Psoas muscle (tissue), 8 donors: Measurements from ENCODE around the gene ESRRA. TPM values are rescaled to one million over a fixed set of nuclear protein-coding genes. Genes with fewer than 3 reads are reported as not detected.

Source experiments
- ATAC-seq, 4 donors: fragments of 200-7000 bp; cut with Tn5 transposase; one replicate each; pipeline ENCODE4 v1.9.1; 2020; ENCODE audit warnings: moderate library complexity in 3 of 4, mild to moderate bottlenecking in 2 of 4
- DNase-seq, 2 donors: peaks; one replicate each; pipeline ENCODE4 v3.0.0-alpha.2; 2020
- H3K27ac ChIP-seq: fragments of 200-600 bp; one replicate; pipeline ENCODE4 v1.8.0; 2022
- H3K27me3 ChIP-seq, 3 donors: fragments of 200-600 bp in 1 of 3; one replicate each; pipeline versions ENCODE4 v1.6.1 to v1.8.0; 2013 to 2022; ENCODE audit warnings: low read length in 2 of 3, mild to moderate bottlenecking in 2 of 3, moderate library complexity in 1 of 3; ENCODE audit not compliant: insufficient read depth in 3 of 3
- H3K36me3 ChIP-seq, 2 donors: fragments of 200-600 bp in 1 of 2; one replicate each; pipeline versions ENCODE4 v1.6.1 to v1.8.0; 2013 to 2022; ENCODE audit warnings: low read depth in 1 of 2, mild to moderate bottlenecking in 1 of 2, moderate library complexity in 1 of 2; ENCODE audit not compliant: insufficient read depth in 1 of 2
- H3K4me1 ChIP-seq: fragments of 200-600 bp; one replicate; pipeline ENCODE4 v1.8.0; 2022
- H3K4me3 ChIP-seq: fragments of 200-600 bp; one replicate; pipeline ENCODE4 v1.8.0; 2022; ENCODE audit warnings: mild to moderate bottlenecking
- H3K9me3 ChIP-seq: fragments of 200-600 bp; one replicate; pipeline ENCODE4 v1.8.0; 2022
- CTCF ChIP-seq: fragments of 200-600 bp; IDR thresholded peaks from one replicate; pipeline ENCODE4 v1.8.0; 2022; ENCODE audit warnings: antibody characterized with exemption
- WGBS, 3 donors: extraction: QIAGEN DNeasy Blood & Tissue Kit; methylation state at CpG; one replicate each; pipeline versions ENCODE4 v1.1.6 to v1.1.7; 2013; 5-methylcytosine and 5-hydroxymethylcytosine counted together
- intact Hi-C, 2 donors: fragments of 100-400 bp; cut with DNase I; formaldehyde crosslinking; loops; one replicate each; pipeline versions ENCODE4 v1.11.0 to v1.14.2; 2022
- polyA plus RNA-seq, 3 donors: library from polyadenylated mRNA; stranded (reverse); fragments of 200-250 nt; gene quantifications; one replicate each; pipeline ENCODE4 v1.2.3, GENCODE V29; 2013
- total RNA-seq, 4 donors: library from RNA; stranded (reverse); fragmentation: NEBNext Ultra II Directional in 2 of 4; extraction: Animal tissue kit (Norgen Biotek cat#: 25700) in 2 of 4; gene quantifications; one replicate each; pipeline versions ENCODE4 v1.2.1 to v1.2.4, GENCODE V29; 2021 to 2023
- donor health status: healthy with polysubstance abuse.
- donor health status: DM: no; HTN: no; CAD: no; lungs with moderate emphysema.
- donor health status: Bipolar disorder and iron deficiency.
- donor health status: healthy.
- donor health status: DM: yes; HTN: yes; CAD: no.
- donor health status: DM: no; HTN: no; CAD: no.
- donor health status: DM: no; HTN: no; CAD: no.
- donor health status: DM: yes; HTN: yes; CAD: no.

The ESRRA gene
- total and polyA plus RNA-seq, 7 donors: 104 to 362 (median 261) TPM

DNA sequence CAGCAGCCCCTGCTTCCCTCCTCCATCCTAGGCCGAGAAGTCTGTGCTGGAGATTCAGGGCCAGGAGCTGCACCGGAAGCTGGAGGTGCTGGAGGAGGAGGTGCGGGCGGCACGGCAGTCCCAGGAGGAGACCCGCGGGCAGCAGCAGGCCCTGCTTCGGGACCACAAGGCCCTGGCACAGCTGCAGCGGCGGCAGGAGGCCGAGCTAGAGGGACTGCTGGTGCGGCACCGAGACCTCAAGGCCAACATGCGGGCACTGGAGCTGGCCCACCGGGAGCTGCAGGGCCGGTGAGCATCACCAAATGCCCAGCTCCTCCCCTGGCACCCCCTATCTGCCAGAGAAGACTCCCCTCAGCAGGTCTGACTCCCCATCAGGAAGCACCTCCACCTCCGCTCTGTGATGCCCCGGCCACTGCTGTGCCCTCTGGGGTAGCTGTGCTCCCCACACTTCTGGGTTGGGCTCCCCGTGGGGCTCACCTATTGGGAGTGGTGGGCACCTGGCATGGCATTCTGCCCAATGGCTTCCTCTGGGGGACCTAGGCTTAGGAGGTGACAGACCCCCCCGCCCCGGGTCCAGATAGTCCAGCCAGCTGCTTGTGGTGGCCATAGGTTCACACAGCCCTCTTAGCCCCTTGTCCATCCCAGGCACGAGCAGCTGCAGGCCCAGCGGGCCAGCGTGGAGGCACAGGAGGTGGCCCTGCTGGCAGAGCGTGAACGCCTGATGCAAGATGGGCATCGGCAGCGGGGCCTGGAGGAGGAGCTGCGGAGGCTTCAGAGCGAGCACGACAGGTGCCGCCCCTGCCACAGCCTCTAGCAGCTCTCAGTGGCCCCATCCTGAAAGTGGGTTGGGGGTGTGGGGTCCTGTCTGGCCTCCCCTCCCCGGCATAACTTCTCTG, 47.0 kb downstream of the ESRRA start:
- Histone ChIP-seq H3K4me3 (no peak overlapping the region), H3K27me3 (peaks cover 0 to 9% (median 3%) of the 10 kb centered on the region in 3 donors), H3K36me3 (no peaks in the 10 kb centered on the region), H3K9me3 (no peaks in the 10 kb centered on the region), H3K4me1 (no peaks in the 10 kb centered on the region), H3K27ac (no peak overlapping the region)
- no peak for TF ChIP-seq CTCF
- WGBS, 3 donors: 49 to 62% (median 62%) methylated on average over 28 to 33 of the region's 33 CpGs
- ATAC-seq (no peak), DNase-seq (peak in 1 of 2 donors; percentile 57)
- intact Hi-C loops: no loop called here

GRCh38 chr11:64352995-64353714, 47.8 kb downstream of the ESRRA start:
- no peaks in the 10 kb centered on the region for H3K9me3 ChIP-seq
- H3K27me3 ChIP-seq: peaks cover 0 to 9% (median 3%) of the 10 kb centered on the region in 3 donors
- intact Hi-C loops: no loop called here
- no peaks in the 10 kb centered on the region for H3K36me3 ChIP-seq
- no peak for DNase-seq
- no peak overlapping the region for H3K4me3 ChIP-seq
- no peak for ATAC-seq
- peaks cover under 1% of the 10 kb centered on the region for H3K4me1 ChIP-seq
- 23 to 43% (median 40%) methylated on average over 26 to 34 of the region's 34 CpGs for WGBS, 3 donors
- no peak overlapping the region for H3K27ac ChIP-seq
- TF ChIP-seq CTCF: no peak

DNA sequence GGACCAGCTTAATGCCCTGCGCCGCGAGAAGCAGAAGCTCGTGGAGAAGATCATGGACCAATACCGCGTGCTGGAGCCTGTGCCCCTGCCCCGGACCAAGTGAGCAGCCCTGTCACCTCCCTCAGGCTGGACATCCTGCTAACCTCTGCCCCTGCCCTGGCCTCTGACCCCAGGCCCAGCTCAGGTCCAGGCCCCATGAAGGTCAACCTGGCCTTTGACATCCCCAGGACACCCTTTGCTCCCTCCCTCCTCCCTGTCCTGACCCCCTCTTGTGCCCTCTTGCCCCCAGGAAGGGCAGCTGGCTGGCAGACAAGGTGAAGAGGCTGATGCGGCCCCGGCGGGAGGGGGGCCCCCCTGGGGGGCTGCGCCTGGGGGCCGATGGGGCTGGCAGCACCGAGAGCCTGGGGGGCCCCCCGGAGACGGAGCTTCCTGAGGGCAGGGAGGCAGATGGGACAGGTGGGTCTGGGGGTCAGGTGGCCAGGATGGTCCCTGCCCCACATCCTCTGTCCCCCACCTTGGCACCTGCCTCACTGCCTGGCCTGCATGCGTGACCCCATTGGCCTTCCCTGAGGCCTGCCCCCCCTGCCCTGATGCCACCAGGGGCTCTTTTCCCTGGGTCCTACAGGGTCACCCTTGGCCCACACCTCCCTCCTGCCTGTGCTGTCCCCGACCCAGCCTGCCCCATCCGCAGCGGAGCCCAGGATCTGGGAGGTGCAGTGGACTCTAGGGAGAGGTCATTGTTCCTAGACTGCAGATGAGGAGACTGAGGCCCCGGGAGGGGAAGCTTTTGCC, 48.6 kb downstream of the ESRRA start:
- H3K4me3 ChIP-seq: no peak overlapping the region
- H3K36me3 ChIP-seq: no peaks in the 10 kb centered on the region
- H3K27me3 ChIP-seq: peaks cover 0 to 9% (median 3%) of the 10 kb centered on the region in 3 donors
- intact Hi-C loops: loop anchor here in 1 of 2 donors (2.0 kb wide), 1 partner anchor 35 kb away; the partner anchor contains the start of gene PRDX5
- no peak for TF ChIP-seq CTCF
- H3K27ac ChIP-seq: no peak overlapping the region
- peaks cover 6% of the 10 kb centered on the region for H3K4me1 ChIP-seq
- WGBS, 3 donors: 73 to 84% (median 74%) methylated on average over 17 to 20 of the region's 20 CpGs
- ATAC-seq (no peak), DNase-seq (peak in 1 of 2 donors; percentile 50)
- H3K9me3 ChIP-seq: no peaks in the 10 kb centered on the region

DNA sequence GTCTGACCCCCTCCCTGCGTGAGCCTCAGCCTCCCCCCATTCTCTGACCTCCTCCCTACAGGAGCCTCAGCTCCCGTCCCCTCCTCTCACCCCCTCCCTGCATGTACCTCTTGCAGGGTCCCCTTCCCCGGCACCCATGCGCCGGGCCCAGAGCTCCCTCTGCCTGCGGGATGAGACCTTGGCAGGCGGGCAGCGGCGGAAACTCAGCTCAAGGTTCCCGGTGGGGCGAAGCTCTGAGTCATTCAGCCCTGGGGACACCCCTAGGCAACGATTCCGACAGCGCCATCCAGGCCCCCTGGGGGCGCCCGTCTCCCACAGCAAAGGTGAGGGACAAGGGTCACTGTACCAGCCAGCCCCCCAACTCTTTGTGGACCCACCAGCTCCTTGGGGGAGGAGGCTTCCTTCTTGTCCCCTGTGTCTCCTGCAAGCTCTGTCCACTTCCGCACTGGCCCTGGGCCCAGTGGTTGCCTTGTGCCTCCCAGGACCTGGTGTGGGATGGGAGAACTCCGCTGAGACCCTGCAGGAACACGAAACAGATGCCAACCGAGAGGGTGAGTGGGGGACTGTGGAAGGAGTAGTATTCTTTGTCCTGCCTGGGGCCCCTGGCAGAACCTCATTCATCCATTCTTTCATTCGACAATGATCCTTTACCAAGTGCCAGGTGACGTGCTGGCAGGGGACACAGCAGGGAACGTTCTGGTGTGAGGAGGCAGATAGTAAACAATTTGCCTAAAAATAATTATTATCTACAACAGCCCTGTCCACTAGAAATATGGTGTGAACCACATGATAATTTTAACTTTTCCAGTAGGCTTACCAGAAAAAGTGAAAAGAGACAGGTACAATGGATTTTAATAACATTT, 50.0 kb downstream of the ESRRA start:
- WGBS, 3 donors: 18 to 20% (median 19%) methylated on average over 23 of the region's 23 CpGs
- Histone ChIP-seq H3K4me3 (peak overlapping the region; percentile 37), H3K36me3 (no peaks in the 10 kb centered on the region), H3K4me1 (peaks cover 6% of the 10 kb centered on the region), H3K27me3 (peaks cover 0 to 9% (median 3%) of the 10 kb centered on the region in 3 donors), H3K9me3 (no peaks in the 10 kb centered on the region), H3K27ac (peak overlapping the region; percentile 21)
- DNase-seq (peak; percentile 83 to 91), ATAC-seq (peak; percentile 74 to 85 (median 82))
- TF ChIP-seq CTCF: peak; percentile 59
- intact Hi-C loops: loop anchor here (2.0 to 5.0 kb wide), 2 partner anchors 33 to 37 kb away; partner anchors contain the start of gene PRDX5 (in 1 of the 2)
